GM04504 (cell line): ENCODE results near the gene TRMT13.
"Not testable (repeated sequence)": the region's sequence is repeated elsewhere in the genome, so short reads cannot be mapped to it uniquely, and the experiment has no call there.

Source experiments
- DNase-seq: peaks from one replicate; pipeline ENCODE4 v3.0.0-alpha.2; 2012; ENCODE audit warnings: low read depth

The TRMT13 gene

GRCh38 chr1:100164216-100164615 lies 31.3 kb downstream of the TRMT13 start:
- DNase-seq, result no peak

- no peak for DNase-seq
Measured at GRCh38 chr1:100164702-100165101, 31.7 kb downstream of the TRMT13 start.

- DNase-seq, result no peak
Measured at GRCh38 chr1:100168051-100168450, 35.1 kb downstream of the TRMT13 start.

- no peak for DNase-seq
Measured at GRCh38 chr1:100177295-100178041, 44.5 kb downstream of the TRMT13 start.

GRCh38 chr1:100178091-100178490 lies 45.1 kb downstream of the TRMT13 start, which contains the start of gene LRRC39:
Gene LRRC39 (minus strand): TSS chr1:100178256. CDS start chr1:100168516, 9,740 bp downstream.
- DNase-seq, result no peak

DNA sequence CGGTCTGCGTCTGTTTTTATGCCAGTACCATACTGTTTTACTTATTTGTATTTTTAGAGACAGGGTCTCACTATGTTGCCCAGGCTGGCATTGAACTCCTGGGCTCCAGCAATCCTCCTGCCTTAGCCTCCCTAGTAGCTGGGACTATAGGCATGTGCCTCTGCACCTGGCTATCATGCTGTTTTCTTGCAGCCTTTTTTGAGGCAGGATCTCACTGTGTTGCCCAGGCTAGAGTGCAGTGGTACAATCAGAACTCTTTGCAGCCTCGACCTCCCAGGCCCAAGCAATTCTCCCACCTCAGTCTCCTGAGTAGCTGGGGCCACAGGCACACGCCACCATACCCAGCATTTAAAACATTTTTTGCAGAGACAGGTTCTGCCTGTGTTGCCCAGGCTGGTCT lies 50.4 kb downstream of the TRMT13 start:
- DNase-seq, result no peak

DNA sequence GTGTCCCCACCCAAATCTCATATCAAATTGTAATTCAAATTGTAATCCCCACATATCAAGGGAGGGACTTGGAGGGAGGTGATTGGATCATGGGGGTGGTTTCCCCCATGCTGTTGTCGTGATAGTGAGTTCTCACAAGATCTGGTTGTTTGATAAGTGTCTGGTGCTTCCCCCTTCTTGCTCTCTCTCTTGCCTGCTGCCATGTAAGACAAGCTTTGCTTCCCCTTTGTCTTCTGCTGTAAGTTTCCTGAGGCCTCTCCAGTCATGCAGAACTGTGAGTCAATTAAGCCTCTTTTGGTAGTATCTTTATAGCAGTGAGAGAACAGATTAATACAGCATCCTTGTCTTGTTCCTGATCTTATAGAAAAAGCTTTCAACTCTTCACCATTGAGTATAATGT lies 51.6 kb downstream of the TRMT13 start:
- DNase-seq, result no peak

GRCh38 chr1:100187912-100188311 lies 54.9 kb downstream of the TRMT13 start:
- no peak for DNase-seq

DNA sequence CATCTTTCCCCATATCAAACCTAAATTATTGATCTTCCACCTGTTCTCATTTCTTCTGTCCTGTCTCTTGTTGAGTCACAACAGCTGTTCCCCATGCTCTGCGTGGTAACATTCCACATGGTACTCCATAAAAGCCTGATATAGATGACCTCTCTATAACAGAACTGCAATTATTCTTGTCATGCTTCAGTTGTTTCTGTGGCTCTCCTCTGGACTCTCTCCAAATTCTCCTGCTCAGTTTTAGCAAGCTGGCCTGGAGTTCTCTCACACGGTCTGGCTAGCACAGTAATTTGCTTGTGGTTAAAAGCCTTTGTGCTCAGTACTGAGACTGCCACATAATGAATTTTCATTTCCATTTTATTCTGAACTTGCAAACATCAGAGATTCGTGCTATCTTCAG lies 55.7 kb downstream of the TRMT13 start:
- peak; percentile 75 for DNase-seq

DNA sequence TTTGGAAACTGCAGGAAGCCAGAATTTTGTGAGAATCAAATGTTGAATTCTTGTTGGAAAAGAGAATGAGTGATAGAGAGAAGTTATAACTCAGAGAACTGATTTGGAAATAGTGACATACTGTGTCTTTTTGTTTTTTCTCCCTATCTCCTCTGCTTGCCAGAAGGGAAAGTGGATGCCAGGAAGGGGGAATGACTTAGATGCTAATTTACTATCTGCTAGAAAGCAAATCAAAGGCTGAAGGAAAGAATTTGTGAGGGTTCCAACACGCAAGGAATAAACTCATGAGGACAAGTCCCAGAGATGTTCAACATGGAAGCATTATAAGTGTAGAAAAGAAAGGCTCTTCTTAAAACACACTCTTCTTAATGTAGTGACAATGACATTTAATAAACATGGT lies 65.6 kb downstream of the TRMT13 start:
- DNase-seq, result no peak

DNA sequence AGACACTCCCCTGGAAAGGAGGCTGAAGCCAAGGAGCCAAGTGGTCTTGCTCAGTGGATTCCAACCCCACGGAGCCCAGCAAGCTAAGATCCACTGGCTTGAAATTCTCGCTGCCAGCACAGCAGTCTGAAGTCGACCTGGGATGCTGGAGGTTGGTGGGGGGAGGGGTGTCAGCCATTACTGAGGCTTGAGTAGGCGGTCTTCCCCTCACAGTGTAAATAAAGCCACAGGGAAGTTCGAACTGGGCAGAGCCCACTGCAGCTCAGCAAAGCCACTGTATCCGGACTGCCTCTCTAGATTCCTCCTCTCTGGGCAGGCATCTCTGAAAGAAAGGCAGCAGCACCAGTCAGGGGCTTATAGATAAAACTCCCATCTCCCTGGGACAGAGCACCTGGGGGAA lies 67.1 kb downstream of the TRMT13 start:
- DNase-seq, result not testable (repeated sequence)
